ENCODE data around the gene UEVLD.
"Not testable (repeated sequence)": the region's sequence is repeated elsewhere in the genome, so short reads cannot be mapped to it uniquely, and the experiment has no call there.

The UEVLD gene

GRCh38 chr11:18588297-18589252, at the start of gene UEVLD:
Gene UEVLD, minus strand, starts transcription at chr11:18588734. Its CDS starts 80 bp downstream, at chr11:18588654.
- peak; percentile 96 for DNase-seq

DNA sequence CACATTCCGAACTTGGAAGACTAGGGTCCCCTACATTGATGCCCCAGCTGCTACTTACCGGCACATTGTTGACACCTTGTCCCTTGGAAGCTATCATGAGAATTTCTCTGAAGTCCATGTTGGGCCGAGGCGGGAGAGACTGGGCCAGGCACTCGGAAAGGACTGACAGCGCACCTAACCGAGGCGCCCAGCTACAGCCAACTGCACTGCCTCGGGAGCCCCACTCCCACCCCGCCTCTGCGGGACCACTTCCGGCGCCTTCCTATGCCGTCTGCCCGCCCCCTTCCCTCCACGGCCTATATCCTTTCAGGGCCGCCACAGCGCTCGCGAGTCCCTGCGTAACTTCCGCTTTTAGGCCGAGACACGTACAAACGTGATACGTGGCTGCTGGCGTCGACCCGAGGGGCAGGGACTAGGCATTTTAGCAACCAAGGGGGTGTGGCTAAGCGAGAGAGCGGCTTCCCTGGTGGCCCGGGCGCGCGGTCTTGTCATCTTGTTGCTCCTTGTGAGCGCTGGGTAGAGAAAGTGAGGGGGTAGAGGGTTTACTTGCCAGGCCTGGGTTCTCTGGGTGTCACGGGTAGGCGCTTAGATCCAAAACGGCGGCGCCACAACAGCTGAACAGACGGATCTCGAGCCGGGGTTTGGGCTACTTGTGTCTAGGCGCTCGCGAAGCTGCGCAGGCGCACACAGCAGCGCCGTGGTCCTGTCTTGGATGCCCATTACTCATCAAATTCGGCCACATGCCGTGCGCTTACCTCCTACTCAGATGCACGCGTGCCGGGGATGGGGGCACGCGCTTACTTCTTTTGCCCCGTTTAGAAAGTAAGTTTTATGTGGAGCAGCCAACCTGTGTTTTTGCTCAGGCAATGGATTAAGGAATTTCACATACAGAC, 45.9 kb upstream of the UEVLD start, which contains the start of gene SPTY2D1:
Gene SPTY2D1, minus strand, starts transcription at position 203 of the 893 bp plus-strand sequence. Its CDS starts 85 bp downstream, at position 118.
- DNase-seq, result peak; percentile 99

GRCh38 chr11:18633256-18634139, 45.0 kb upstream of the UEVLD start:
- no peak for DNase-seq

DNA sequence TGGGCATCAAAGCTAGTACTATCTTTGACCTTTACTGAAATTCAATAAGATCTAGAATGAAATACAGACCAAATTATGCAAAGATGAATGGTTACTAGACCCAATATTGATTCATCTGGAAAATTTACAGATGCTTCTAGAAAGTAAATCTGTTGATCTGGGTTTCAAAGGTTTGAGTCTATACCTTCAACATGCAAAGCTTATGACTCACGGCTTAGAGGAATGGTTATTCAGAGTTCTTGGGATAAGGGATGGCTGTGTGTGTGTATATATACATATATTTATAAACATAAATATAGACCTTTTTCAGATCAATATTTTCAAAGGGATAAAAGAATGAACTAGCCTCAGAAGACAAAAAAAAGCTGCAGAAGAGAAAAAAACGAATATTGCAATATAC, 44.3 kb upstream of the UEVLD start:
- no peak for DNase-seq

GRCh38 chr11:18624161-18624560, 35.6 kb upstream of the UEVLD start:
- no peak for DNase-seq

GRCh38 chr11:18623707-18624106, 35.2 kb upstream of the UEVLD start:
- DNase-seq, result no peak

GRCh38 chr11:18618342-18619025, 29.9 kb upstream of the UEVLD start:
- DNase-seq, result peak; percentile 12

DNA sequence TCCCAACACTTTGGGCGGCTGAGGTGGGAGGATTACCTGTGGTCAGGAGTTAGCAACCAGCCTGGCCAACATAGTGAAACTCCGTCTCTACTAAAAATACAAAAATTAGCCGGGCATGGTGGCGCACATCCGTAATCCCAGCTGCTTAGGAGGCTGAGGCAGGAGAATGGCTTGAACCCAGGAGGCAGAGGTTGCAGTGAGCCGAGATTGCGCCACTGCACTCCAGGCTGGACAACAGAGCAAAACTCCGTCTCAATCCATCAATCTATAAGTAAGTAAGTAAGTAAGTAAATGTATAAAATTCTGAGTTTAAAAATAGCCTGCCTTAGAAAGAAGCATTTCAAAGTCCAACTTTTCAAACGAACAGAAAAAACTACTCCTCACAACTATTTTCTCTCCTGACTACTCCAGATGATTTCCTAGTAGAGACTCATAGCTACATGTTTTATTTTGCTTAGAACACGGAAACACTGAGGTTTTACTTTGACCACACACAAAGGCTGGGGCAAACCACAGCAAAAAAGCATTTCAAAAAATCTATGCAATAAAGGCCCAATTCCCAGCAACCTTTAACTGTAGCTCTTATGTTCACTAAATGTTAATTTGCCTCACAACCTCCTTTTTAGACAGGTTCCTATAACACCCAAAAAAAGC, 29.3 kb upstream of the UEVLD start:
- no peak for DNase-seq

DNA sequence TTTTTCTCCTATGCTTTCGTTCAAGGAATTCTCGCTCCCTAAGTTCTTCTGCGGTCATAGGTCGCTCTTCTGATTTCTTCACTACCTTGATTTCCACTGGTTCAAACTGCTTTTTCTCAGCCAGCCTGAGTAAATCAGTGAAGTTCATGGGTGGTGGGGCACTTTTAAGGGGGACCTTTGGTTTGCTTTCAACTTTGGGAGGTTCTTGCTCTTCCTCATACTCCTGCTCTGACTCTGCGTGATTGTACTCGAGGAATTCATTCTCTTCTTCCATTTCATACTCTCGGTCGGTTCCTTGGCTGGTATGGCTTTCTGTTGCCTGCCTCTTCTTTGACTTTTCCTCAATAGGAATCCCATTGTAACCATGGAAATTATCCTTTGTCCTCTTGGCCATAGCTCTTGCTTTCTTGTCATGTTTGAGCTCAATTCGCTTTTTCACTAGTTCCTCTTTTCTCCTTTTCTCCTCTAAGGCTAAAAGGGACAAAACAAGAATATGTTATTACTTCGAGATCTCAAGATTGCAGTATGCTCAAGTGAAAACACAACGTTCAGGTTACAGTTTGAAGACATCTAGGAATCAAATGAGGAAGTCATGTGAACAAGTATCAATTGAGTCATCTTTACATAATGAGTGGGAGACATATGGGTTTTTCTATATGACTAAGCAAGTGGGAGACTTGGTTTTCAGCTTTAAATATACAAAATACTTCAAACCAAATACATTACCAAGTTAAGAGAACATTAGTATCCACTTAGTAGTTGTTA, 27.3 kb upstream of the UEVLD start:
- DNase-seq, result no peak

GRCh38 chr11:18614667-18615066, 26.1 kb upstream of the UEVLD start:
- no peak for DNase-seq

DNA sequence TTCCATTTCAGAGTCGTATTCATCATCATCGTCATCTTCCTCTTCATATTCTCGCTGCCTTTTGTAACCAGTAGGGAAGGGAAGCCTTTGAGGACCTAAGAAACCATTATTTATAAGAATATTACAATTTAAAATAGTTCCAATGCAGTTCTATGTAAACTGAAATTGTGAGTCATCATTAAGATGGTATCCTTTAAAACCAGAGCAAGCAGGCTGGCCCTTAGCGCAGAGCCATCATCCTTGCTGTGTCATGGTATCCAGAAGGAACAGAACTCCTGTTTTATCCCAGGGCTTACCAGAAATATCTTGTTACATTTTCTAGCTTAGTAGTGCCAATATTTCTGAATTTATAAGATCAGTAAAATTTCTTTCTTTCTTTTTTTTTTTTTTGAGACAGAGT, 23.9 kb upstream of the UEVLD start:
- DNase-seq, result no peak

DNA sequence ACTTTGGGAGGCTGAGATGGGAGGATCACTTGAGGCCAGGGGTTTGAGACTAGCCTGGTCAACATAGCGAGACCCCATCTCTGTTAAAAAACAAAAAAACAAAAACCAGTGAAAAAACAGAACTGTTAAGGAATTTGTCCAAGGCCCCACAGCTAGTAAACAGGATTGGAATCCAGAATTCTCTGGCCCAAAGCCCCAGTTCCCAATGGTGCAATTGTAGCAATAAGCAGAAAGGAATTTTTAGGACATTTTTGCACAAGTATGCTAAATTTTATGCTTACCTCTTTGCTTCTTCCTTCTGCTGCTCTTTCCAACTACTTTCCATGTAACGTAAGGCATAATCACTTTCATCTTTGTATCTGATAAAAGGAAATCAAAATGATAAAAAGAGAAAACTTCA, 22.7 kb upstream of the UEVLD start:
- no peak for DNase-seq

DNA sequence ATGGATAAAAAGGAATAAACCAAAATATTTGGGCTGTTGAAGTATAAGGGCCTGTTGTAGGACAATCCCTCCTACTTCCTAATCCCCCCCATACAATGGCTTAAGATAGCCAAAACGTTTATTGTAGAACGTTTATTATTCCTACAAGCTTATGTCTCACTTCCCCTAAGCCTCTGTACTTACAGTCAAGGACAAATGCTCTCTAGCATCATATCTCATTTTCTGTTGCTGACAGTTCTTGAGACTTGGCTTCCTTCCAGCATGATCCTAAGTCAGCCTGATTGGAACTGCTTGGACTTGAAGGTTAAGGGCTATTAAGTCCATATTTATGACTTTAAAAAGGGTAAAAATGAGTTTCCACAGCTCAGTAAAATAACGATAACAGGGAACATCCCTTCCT, 19.8 kb upstream of the UEVLD start:
- DNase-seq, result no peak

DNA sequence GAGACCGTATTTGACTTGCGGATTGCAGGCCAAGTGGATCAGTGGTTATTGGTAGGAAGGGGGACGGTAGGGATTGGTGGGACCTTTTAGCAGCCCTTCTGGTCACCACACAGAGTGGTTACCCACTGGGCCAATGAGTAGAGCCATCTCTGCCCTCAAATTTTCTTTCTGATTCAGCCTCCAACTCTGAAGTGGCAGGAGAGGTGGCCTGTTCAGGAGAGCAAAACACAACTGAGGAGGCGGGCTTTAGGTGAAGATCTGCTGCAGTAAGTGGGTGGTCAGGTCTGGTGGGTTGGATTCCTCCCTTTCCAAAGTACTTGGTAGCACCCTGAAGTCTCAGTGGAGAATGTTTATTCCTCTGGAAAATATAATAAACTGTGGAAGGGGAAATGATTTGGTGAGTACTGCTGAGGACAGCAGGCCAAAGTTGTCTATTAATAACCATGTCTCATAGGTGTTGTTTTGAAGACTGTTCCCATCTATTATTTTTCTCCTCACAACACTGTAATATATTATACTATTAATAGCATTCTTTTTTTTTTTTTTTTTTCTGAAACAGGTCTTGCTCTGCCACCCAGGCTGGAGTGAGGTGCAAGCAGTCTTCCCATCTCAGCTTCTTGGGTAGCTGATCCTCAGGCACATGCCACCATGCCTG, 12.5 kb upstream of the UEVLD start:
- no peak for DNase-seq

DNA sequence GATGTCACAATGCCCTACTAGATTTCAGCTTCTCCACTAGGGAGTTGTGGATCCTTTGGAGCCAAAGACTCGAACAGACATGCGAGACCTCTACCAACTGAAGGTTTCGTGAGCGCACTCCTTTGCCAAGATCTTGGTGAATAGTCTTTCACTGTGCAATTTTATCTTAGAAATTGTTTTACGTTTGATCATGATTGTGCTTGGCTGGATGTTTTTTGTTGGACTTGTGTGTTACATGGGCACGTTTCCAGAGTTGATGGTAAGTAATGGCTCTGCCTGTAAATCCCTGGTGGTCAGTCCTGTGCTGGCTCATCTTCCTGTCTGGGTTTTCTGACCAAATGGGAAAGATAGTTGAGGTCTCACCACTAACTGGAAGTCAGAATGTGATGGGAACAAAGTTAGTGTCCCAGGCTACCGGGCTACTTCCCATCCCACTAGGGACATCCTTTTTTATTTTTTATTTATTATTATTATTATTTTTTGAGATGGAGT, 11.3 kb upstream of the UEVLD start, which contains the start of gene MISFA:
Gene MISFA, plus strand, starts transcription at position 51 of the 492 bp plus-strand sequence. Its CDS starts 140 bp downstream, at position 191.
- DNase-seq, result no peak

DNA sequence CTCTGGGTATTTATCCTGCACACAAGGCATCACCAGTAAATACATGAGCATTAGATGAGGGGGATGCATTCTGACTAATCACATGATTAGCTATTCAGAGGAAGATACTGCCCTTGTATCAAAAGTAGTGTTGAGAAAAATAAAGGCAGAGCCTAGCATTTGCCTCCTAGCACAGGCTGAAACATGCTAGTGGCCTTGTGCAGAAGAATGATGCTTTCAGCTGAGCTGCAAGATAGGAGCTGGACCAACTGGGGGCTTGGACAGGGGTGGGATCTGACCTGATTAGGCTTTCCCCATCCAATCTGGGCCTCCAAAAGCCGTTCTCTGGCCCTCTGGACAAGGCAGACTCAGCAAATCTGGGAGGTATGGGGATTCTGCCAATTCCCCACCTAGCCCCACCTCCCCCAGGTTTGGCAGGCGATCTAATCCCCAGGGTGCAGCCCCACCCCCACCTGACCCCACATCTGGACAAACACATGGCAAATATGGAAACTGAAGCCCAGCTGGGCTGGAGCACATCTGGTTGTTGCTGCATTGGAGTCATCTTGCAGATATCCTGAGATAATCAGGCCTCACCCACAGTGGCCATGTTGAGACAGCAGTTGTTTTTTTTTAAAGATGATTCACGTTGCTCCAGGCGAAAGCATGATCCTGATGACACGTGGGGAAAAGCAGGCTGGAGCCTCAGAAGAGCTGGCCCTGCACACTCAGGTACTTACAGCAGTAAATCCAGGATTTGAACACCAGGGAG, 6.6 kb upstream of the UEVLD start:
- no peak for DNase-seq

DNA sequence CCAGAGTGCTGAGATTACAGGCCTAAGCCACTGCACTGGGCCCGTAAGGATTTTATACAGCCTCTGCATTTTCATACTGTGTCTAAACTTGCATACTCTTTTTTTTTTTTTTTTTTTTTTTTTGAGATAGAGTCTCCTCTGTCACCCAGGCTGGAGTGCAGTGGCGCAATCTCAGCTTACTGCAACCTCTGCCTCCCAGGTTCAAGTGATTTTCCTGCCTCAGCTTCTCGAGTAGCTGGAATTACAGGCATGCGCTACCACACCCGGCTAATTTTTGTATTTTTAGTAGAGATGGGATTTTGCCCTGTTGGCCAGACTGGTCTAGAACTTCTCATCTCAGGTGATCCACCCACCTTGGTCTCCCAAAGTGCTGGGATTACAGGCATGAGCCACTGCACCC, 5.6 kb upstream of the UEVLD start:
- DNase-seq, result not testable (repeated sequence)

GRCh38 chr11:18590571-18590970, 2.0 kb upstream of the UEVLD start:
- DNase-seq, result no peak

DNA sequence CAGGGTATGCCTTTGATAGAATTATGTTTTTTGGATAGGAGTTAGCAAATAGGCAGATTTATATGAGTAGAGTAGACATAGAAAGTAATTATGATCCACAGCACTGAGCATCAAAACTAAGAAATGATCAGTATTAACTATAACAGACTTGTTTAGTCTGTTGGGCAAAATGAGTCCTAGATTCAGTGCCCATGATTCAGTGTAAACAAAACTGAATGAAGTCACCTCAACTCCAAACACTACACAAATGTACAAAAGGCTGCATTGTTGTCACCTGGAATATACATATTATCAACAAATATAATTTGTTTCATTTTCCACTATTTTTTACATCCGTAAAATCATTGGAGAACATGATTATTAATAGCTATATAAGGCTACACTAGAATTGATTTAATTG, 6.7 kb downstream of the UEVLD start:
- DNase-seq, result no peak
